Naive thymus-derived CD8-positive, alpha-beta T cell (primary cell): Measurements from ENCODE around the gene SNCB. TPM values are rescaled to one million over a fixed set of nuclear protein-coding genes. Genes with fewer than 3 reads are reported as not detected.

Source experiments
- ATAC-seq, 2 donors: fragments of 150-1000 bp; cut with Tn5 transposase in 1 of 2; sonication (Bioruptor Pico), chemical (Tn5 transposase) in 1 of 2; 1 replicate in 1 of 2; 2 replicates in 1 of 2; pipeline ENCODE4 v1.10.0; 2021; ENCODE audit warnings: mild to moderate bottlenecking in 2 of 2, moderate library complexity in 2 of 2
- POLR2A ChIA-PET: fragments of 350-600 bp; sonication (Branson Sonifier 250); formaldehyde crosslinking; loops from one replicate; lab custom pipeline; 2021; ENCODE audit warnings: antibody characterized with exemption; lab: Charles Lee
- DNase-seq, 10 donors: peaks; one replicate each; pipeline versions ENCODE4 v3.0.0 to v3.0.0-alpha.2; 2020 to 2022
- H3K27ac Mint-ChIP-seq, 10 donors: one replicate each; pipeline ENCODE4 v1.8.0; 2020 to 2022; ENCODE audit warnings: mild to moderate bottlenecking in 10 of 10, mixed read lengths in 10 of 10, moderate library complexity in 4 of 10, inconsistent platforms in 1 of 10
- H3K27me3 Mint-ChIP-seq, 5 donors: one replicate each; pipeline ENCODE4 v1.8.0; 2021 to 2022; ENCODE audit warnings: mixed read lengths in 5 of 5
- H3K36me3 Mint-ChIP-seq, 3 donors: one replicate each; pipeline ENCODE4 v1.8.0; 2020 to 2022; ENCODE audit warnings: mixed read lengths in 3 of 3, mild to moderate bottlenecking in 2 of 3, inconsistent platforms in 1 of 3
- H3K4me1 Mint-ChIP-seq, 4 donors: one replicate each; pipeline ENCODE4 v1.8.0; 2021 to 2022; ENCODE audit warnings: mixed read lengths in 4 of 4
- H3K4me3 Mint-ChIP-seq, 10 donors: one replicate each; pipeline ENCODE4 v1.8.0; 2020 to 2022; ENCODE audit warnings: mild to moderate bottlenecking in 10 of 10, mixed read lengths in 10 of 10, moderate library complexity in 6 of 10, inconsistent platforms in 1 of 10
- H3K9me3 Mint-ChIP-seq, 9 donors: one replicate each; pipeline ENCODE4 v1.8.0; 2020 to 2022; ENCODE audit warnings: mixed read lengths in 9 of 9, mild to moderate bottlenecking in 3 of 9, inconsistent platforms in 1 of 9, moderate library complexity in 1 of 9
- polyA plus RNA-seq, 3 donors: library from polyadenylated mRNA; unstranded; fragments of 300-500 nt; fragmentation: Illumina TruSeq; gene quantifications; one replicate each; pipeline ENCODE4 v1.2.3, GENCODE V29; 2021
- total RNA-seq, 8 experiments: library from RNA in 2 of 8; stranded (reverse) in 2 of 8; gene quantifications; one replicate each; pipeline ENCODE4 v1.2.3 and lab custom pipeline; 2021 to 2026

Gene SNCB
- total and polyA plus RNA-seq, 5 experiments from 2014 or later = not detected

- Mint-ChIP-seq H3K27ac (peak overlapping the region in 1 of 10 donors; percentile 30), H3K36me3 (no peaks in the 10 kb centered on the region), H3K27me3 (peaks cover 20 to 74% (median 46%) of the 10 kb centered on the region in 5 donors), H3K4me1 (peaks cover 4 to 17% (median 17%) of the 10 kb centered on the region in 4 donors), H3K9me3 (no peaks in the 10 kb centered on the region), H3K4me3 (no peak overlapping the region)
- DNase-seq (no peak), ATAC-seq (no peak)
- POLR2A ChIA-PET = interaction anchor here (0.5 kb wide), 1 partner anchor 55 kb away, joined by 3 read pairs; no protein-coding TSS in a partner anchor
Observed at GRCh38 chr5:176626876-176627236, 3.5 kb downstream of the SNCB start.

- H3K36me3 Mint-ChIP-seq = no peaks in the 10 kb centered on the region
- DNase-seq = no peak
- POLR2A ChIA-PET = interaction anchor here (0.5 kb wide), 1 partner anchor 54 kb away, joined by 3 read pairs; no protein-coding TSS in a partner anchor
- H3K4me1 Mint-ChIP-seq = peaks cover 4 to 17% (median 15%) of the 10 kb centered on the region in 4 donors
- no peaks in the 10 kb centered on the region for H3K9me3 Mint-ChIP-seq
- peaks cover 16 to 73% (median 40%) of the 10 kb centered on the region in 5 donors for H3K27me3 Mint-ChIP-seq
- no peak for ATAC-seq
- H3K27ac Mint-ChIP-seq = no peak overlapping the region
- no peak overlapping the region for H3K4me3 Mint-ChIP-seq
Observed at GRCh38 chr5:176625966-176626875, 4.1 kb downstream of the SNCB start.

GRCh38 chr5:176625512-176625911 lies 4.8 kb downstream of the SNCB start:
- DNase-seq = no peak
- Mint-ChIP-seq H3K4me1 (peaks cover 2 to 14% (median 11%) of the 10 kb centered on the region in 4 donors), H3K27ac (no peak overlapping the region), H3K9me3 (no peaks in the 10 kb centered on the region), H3K4me3 (no peak overlapping the region), H3K27me3 (peaks cover 11 to 72% (median 34%) of the 10 kb centered on the region in 5 donors), H3K36me3 (no peaks in the 10 kb centered on the region)
- ATAC-seq = no peak
- POLR2A ChIA-PET = no interaction called here

GRCh38 chr5:176624938-176625337 lies 5.4 kb downstream of the SNCB start:
- Mint-ChIP-seq H3K27ac (no peak overlapping the region), H3K4me3 (no peak overlapping the region), H3K4me1 (peaks cover 7 to 19% (median 15%) of the 10 kb centered on the region in 4 donors), H3K9me3 (no peaks in the 10 kb centered on the region), H3K27me3 (peaks cover 16 to 74% (median 38%) of the 10 kb centered on the region in 5 donors), H3K36me3 (no peaks in the 10 kb centered on the region)
- DNase-seq = no peak
- ATAC-seq = no peak
- POLR2A ChIA-PET = no interaction called here

- Mint-ChIP-seq H3K4me3 (no peak overlapping the region), H3K27ac (no peak overlapping the region), H3K9me3 (no peaks in the 10 kb centered on the region), H3K27me3 (peaks cover 16 to 74% (median 38%) of the 10 kb centered on the region in 5 donors), H3K36me3 (no peaks in the 10 kb centered on the region), H3K4me1 (peaks cover 7 to 27% (median 15%) of the 10 kb centered on the region in 4 donors)
- POLR2A ChIA-PET = no interaction called here
- DNase-seq (no peak), ATAC-seq (no peak)
Observed at GRCh38 chr5:176624142-176624541, 6.2 kb downstream of the SNCB start.

- Mint-ChIP-seq H3K4me1 (peaks cover 7 to 22% (median 18%) of the 10 kb centered on the region in 4 donors), H3K27me3 (peaks cover 15 to 75% (median 35%) of the 10 kb centered on the region in 5 donors), H3K27ac (no peak overlapping the region), H3K36me3 (no peaks in the 10 kb centered on the region), H3K9me3 (no peaks in the 10 kb centered on the region), H3K4me3 (peak overlapping the region in 1 of 10 donors; percentile 33)
- POLR2A ChIA-PET = no interaction called here
- DNase-seq (no peak), ATAC-seq (no peak)
Observed at GRCh38 chr5:176621661-176622079, 8.7 kb downstream of the SNCB start.

GRCh38 chr5:176620333-176620981 lies 9.9 kb downstream of the SNCB start:
- H3K27ac Mint-ChIP-seq = peak overlapping the region in 3 of 10 donors; percentile 8 to 54 (median 43)
- DNase-seq = peak in 1 of 10 donors; percentile 23
- H3K9me3 Mint-ChIP-seq = no peaks in the 10 kb centered on the region
- ATAC-seq = peak; percentile 12 to 45
- H3K36me3 Mint-ChIP-seq = no peaks in the 10 kb centered on the region
- peaks cover 11 to 79% (median 33%) of the 10 kb centered on the region in 5 donors for H3K27me3 Mint-ChIP-seq
- POLR2A ChIA-PET = interaction anchor here (0.7 kb wide), 1 partner anchor 157 kb away, joined by 3 read pairs; no protein-coding TSS in a partner anchor
- H3K4me1 Mint-ChIP-seq = peaks cover 7 to 22% (median 18%) of the 10 kb centered on the region in 4 donors
- H3K4me3 Mint-ChIP-seq = peak overlapping the region; percentile 68 to 91 (median 78)

GRCh38 chr5:176619569-176620332 lies 10.6 kb downstream of the SNCB start:
- DNase-seq = no peak
- Mint-ChIP-seq H3K9me3 (no peaks in the 10 kb centered on the region), H3K27ac (peak overlapping the region in 1 of 10 donors; percentile 43), H3K36me3 (no peaks in the 10 kb centered on the region), H3K27me3 (peaks cover 11 to 79% (median 33%) of the 10 kb centered on the region in 5 donors), H3K4me3 (peak overlapping the region; percentile 68 to 91 (median 78)), H3K4me1 (peaks cover 7 to 22% (median 18%) of the 10 kb centered on the region in 4 donors)
- POLR2A ChIA-PET = interaction anchor here (0.7 kb wide), 1 partner anchor 156 kb away, joined by 3 read pairs; no protein-coding TSS in a partner anchor
- ATAC-seq = no peak

GRCh38 chr5:176619203-176619568 lies 11.1 kb downstream of the SNCB start:
- Mint-ChIP-seq H3K27me3 (peaks cover 11 to 76% (median 32%) of the 10 kb centered on the region in 5 donors), H3K36me3 (no peaks in the 10 kb centered on the region), H3K27ac (no peak overlapping the region), H3K4me3 (peak overlapping the region; percentile 22 to 91 (median 68)), H3K9me3 (no peaks in the 10 kb centered on the region), H3K4me1 (peaks cover 7 to 22% (median 18%) of the 10 kb centered on the region in 4 donors)
- peak; percentile 97 to 98 for ATAC-seq
- peak; percentile 46 to 89 (median 76) for DNase-seq
- POLR2A ChIA-PET = no interaction called here

GRCh38 chr5:176618783-176619182 lies 11.6 kb downstream of the SNCB start:
- POLR2A ChIA-PET = interaction anchor here (1.1 kb wide), 1 partner anchor 388 kb away, joined by 4 read pairs; the partner anchor contains the start of gene UIMC1
- Mint-ChIP-seq H3K27me3 (peaks cover 13 to 74% (median 32%) of the 10 kb centered on the region in 5 donors), H3K9me3 (no peaks in the 10 kb centered on the region), H3K27ac (no peak overlapping the region), H3K36me3 (no peaks in the 10 kb centered on the region), H3K4me1 (peaks cover 7 to 22% (median 18%) of the 10 kb centered on the region in 4 donors), H3K4me3 (peak overlapping the region in 9 of 10 donors; percentile 53 to 91 (median 70))
- no peak for DNase-seq
- no peak for ATAC-seq

GRCh38 chr5:176616511-176616910 lies 13.8 kb downstream of the SNCB start:
- H3K9me3 Mint-ChIP-seq = peaks cover 0 to 5% (median 0%) of the 10 kb centered on the region in 9 donors
- H3K27me3 Mint-ChIP-seq = peaks cover 20 to 82% (median 42%) of the 10 kb centered on the region in 5 donors
- H3K4me3 Mint-ChIP-seq = no peak overlapping the region
- H3K36me3 Mint-ChIP-seq = peaks cover 0 to 2% (median 0%) of the 10 kb centered on the region in 3 donors
- POLR2A ChIA-PET = no interaction called here
- H3K4me1 Mint-ChIP-seq = peaks cover 12 to 22% (median 18%) of the 10 kb centered on the region in 4 donors
- no peak for ATAC-seq
- no peak overlapping the region for H3K27ac Mint-ChIP-seq
- DNase-seq = no peak
